Testis (tissue), 3 donors: ENCODE data around the gene CYTL1. TPM values are rescaled to one million over a fixed set of nuclear protein-coding genes. Genes with fewer than 3 reads are reported as not detected.

Source experiments
- DNase-seq: peaks from one replicate; pipeline ENCODE4 v3.0.0-alpha.2; 2019
- H3K27ac ChIP-seq, 2 donors: fragments of 200-600 bp; sonication (generic); one replicate each; pipeline ENCODE4 v1.5.1; 2019
- H3K27me3 ChIP-seq: fragments of 200-600 bp; sonication (generic); one replicate; pipeline ENCODE4 v1.5.1; 2019
- H3K36me3 ChIP-seq: fragments of 200-600 bp; sonication (generic); one replicate; pipeline ENCODE4 v1.5.1; 2017; ENCODE audit warnings: low read depth; ENCODE audit errors: missing control alignments
- H3K4me1 ChIP-seq: fragments of 200-600 bp; sonication (generic); one replicate; pipeline ENCODE4 v1.5.1; 2019
- H3K4me3 ChIP-seq, 2 donors: fragments of 200-600 bp; sonication (generic); one replicate each; pipeline ENCODE4 v1.5.1; 2017 to 2019
- H3K9me3 ChIP-seq: fragments of 200-600 bp; sonication (generic); one replicate; pipeline ENCODE4 v1.5.1; 2017
- CTCF ChIP-seq, 3 experiments: fragments of 450-650 bp in 2 of 3; fragments of 200-600 bp in 1 of 3; sonication (generic) in 1 of 3; IDR thresholded peaks; one replicate each; pipeline ENCODE4 v1.5.1; 2016 to 2019; ENCODE audit warnings: antibody characterized with exemption in 3 of 3, mild to moderate bottlenecking in 2 of 3, moderate library complexity in 1 of 3
- POLR2A ChIP-seq: fragments of 450-650 bp; IDR thresholded peaks from one replicate; pipeline ENCODE4 v1.6.1; 2017; ENCODE audit warnings: antibody characterized with exemption, mild to moderate bottlenecking, moderate library complexity
- WGBS, 2 donors: methylation state at CpG; one replicate each; pipeline ENCODE4 v1.1.5; 2018; 5-methylcytosine and 5-hydroxymethylcytosine counted together
- intact Hi-C: fragments of 100-400 bp; cut with DNase I; formaldehyde crosslinking; loops from one replicate; pipeline ENCODE4 v1.15.1; 2023; ENCODE audit warnings: low total_unique reads
- polyA plus RNA-seq: library from polyadenylated mRNA; stranded (reverse); fragments of 350-450 nt; fragmentation: Illumina TruSeq; extraction: RNeasy Lipid Tissue Mini Kit (QIAGEN cat#74804); gene quantifications from one replicate; pipeline ENCODE4 v1.2.3, GENCODE V29; 2014; ENCODE audit warnings: low read depth, low replicate concordance; ENCODE audit not compliant: insufficient read depth
- total RNA-seq, 2 donors: library from RNA; depleted of rRNA; stranded (reverse); fragments of >200 nt; gene quantifications; one replicate each; pipeline ENCODE4 v1.2.3, GENCODE V29; 2016

Gene CYTL1
- total and polyA plus RNA-seq, 3 donors from 2014 or later, result 0.39 to 3.1 TPM; not detected in 1

DNA sequence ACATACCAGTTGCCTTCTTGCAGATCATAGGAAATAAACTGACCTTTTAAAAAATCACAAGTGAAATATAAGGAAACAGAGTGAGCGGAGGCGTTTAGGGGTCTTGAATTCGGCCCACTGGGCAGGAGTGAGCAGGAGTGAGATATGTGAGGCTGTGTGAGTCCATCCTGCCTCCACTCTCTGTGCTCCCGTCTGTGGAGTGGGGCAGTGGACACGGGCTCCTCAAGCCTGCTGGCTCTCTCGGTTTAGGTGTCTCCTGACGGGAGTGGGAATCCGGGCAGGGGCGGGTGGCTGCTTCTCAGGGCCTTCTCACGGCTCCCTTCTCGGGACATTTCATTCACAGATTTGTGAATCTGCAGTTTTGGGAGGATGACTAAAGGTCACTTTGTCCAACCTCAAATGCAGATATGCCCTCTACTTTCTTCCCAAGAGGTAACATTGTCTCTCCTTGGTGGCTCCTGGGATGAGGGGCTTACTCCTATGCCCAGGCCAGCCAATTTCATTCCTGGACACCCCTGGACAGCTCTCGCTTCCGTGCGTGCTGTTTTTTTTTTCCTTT lies 27.6 kb downstream of the CYTL1 start:
- H3K9me3 ChIP-seq, result no peaks in the 10 kb centered on the region
- WGBS, 2 donors, result 74 to 83% methylated on average over 11 to 14 of the region's 14 CpGs
- no peak for DNase-seq
- no peak overlapping the region for H3K4me3 ChIP-seq
- H3K27ac ChIP-seq, result peak overlapping the region in 1 of 2 donors; percentile 19
- H3K36me3 ChIP-seq, result no peaks in the 10 kb centered on the region
- intact Hi-C loops, result no loop called here
- H3K4me1 ChIP-seq, result peaks cover 6% of the 10 kb centered on the region
- TF ChIP-seq POLR2A (no peak), CTCF (IDR thresholded peaks at IDR 0.05) (no peak)
- H3K27me3 ChIP-seq, result no peaks in the 10 kb centered on the region

DNA sequence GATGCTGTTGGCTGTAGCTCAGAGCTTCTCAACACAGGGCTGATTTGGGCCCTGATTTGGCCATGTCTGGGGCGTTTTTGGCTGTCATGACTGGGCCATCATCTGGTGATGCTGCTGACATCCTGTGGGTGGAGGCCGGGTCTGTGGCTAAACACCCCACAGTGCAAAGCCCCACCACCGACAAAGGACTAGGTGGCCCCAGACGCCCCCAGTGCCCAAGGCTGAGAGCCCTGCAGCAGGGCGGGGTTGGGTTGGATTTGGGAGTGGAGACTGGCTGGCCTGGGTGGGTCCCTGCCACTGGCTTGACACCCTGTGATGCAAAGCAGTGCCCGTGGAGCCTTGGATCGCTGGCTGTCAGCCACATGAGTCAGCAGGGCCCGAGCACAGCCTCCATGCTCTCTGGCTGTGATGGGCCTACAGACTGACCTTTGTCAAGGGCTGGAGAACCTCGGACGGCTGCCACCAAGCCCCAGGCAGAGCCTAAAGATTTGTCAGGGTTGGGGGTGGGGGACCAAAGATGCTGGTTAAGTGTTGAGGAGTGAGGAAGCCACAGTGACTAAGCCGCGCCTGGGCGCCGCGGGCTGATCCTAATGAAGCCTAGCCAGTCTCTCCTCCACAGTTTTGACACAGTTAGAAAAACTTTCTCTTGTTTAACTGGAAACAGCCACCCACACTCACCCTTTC lies 28.3 kb downstream of the CYTL1 start:
- H3K4me1 ChIP-seq, result peaks cover 6% of the 10 kb centered on the region
- intact Hi-C loops, result no loop called here

GRCh38 chr4:4990329-4990728 lies 28.9 kb downstream of the CYTL1 start:
- Histone ChIP-seq H3K9me3 (no peaks in the 10 kb centered on the region), H3K4me3 (no peak overlapping the region), H3K27me3 (no peaks in the 10 kb centered on the region), H3K36me3 (no peaks in the 10 kb centered on the region), H3K4me1 (peaks cover 6% of the 10 kb centered on the region), H3K27ac (no peak overlapping the region)
- TF ChIP-seq POLR2A (no peak), CTCF (IDR thresholded peaks at IDR 0.05) (no peak)
- 93 to 94% methylated on average over 3 of the region's 3 CpGs for WGBS, 2 donors
- DNase-seq, result no peak
- intact Hi-C loops, result no loop called here

More for the DNA sequence above, 28.3 kb downstream of the CYTL1 start:
- DNase-seq, result peak; percentile 37
- H3K4me3 ChIP-seq, result no peak overlapping the region
- WGBS, 2 donors, result 51 to 80% methylated on average over 5 to 15 of the region's 15 CpGs
- peak overlapping the region in 1 of 2 donors; percentile 19 for H3K27ac ChIP-seq
- no peaks in the 10 kb centered on the region for H3K9me3 ChIP-seq
- no peak for TF ChIP-seq CTCF (IDR thresholded peaks at IDR 0.05)
- TF ChIP-seq POLR2A, result no peak
- H3K27me3 ChIP-seq, result no peaks in the 10 kb centered on the region
- no peaks in the 10 kb centered on the region for H3K36me3 ChIP-seq

- no peaks in the 10 kb centered on the region for H3K9me3 ChIP-seq
- 72 to 81% methylated on average over 10 of the region's 10 CpGs for WGBS, 2 donors
- no peaks in the 10 kb centered on the region for H3K27me3 ChIP-seq
- intact Hi-C loops, result no loop called here
- no peaks in the 10 kb centered on the region for H3K4me1 ChIP-seq
- no peak overlapping the region for H3K27ac ChIP-seq
- H3K4me3 ChIP-seq, result no peak overlapping the region
- no peaks in the 10 kb centered on the region for H3K36me3 ChIP-seq
- TF ChIP-seq POLR2A, result no peak
- DNase-seq, result no peak
Observed at GRCh38 chr4:4989083-4989622, 30.1 kb downstream of the CYTL1 start.

DNA sequence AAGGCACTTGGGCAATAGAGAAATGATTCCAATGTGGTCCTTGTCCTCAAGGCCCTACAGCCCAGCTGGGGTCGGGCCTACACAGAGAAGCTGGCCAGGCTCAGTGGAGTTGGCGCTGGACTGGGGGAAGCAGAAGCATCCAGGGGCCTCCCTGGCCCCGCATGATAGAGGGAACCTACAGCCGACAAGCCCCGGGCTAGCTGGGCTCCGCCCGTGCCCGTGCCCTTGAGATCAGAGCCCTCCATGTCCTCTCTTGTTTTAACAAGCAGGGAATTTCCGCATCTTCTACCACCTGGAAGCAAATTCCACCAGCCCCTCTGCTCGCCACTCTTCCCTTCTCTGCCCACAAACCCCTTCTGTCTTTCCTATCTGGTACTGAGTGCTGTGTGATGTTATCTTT lies 31.6 kb downstream of the CYTL1 start:
- TF ChIP-seq POLR2A, result no peak
- Histone ChIP-seq H3K27ac (no peak overlapping the region), H3K36me3 (no peaks in the 10 kb centered on the region), H3K27me3 (no peaks in the 10 kb centered on the region), H3K9me3 (no peaks in the 10 kb centered on the region), H3K4me3 (no peak overlapping the region), H3K4me1 (no peaks in the 10 kb centered on the region)
- no peak for DNase-seq
- intact Hi-C loops, result no loop called here
- 80 to 83% methylated on average over 6 to 10 of the region's 10 CpGs for WGBS, 2 donors
